ENCODE results near the gene CPE. TPM values are rescaled to one million over a fixed set of nuclear protein-coding genes. Genes with fewer than 3 reads are reported as not detected.

Gene CPE
- total and polyA plus RNA-seq, 2 of the 4 experiments (the other 2 are of a cell fraction): 3.6 to 13.5 TPM

DNA sequence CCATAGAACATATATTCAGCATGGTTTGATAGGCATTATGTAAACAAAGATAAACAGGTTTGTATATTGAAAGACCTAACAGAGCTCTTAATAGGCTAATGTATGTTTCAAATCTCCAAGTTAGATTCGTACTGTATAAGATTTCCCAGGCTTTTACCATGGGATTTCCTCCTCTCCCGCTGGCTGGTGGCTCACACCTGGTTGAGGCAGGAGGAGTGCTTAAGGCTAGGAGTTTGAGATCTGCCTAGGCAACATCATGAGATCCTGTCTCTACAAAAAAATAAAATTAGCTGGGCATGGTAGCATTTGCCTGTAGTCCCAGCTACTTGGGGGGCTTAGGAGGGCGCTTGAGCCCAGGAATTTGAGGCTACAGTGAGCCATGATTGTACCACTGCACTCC, 5.4 kb downstream of the CPE start:
- Histone ChIP-seq H2BK5ac (ENCODE audit: low read depth, low read length, poor library complexity, severe bottlenecking) (no peak overlapping the region), H2AK5ac (ENCODE audit: low read depth, low read length) (no peak overlapping the region), H3K23ac (ENCODE audit: low read depth, low read length) (no peak overlapping the region), H4K8ac (ENCODE audit: low read depth in 2 of 2, low read length in 2 of 2) (no peak overlapping the region), H2AFZ (replicated peaks; ENCODE audit: low read length, poor library complexity) (no peak overlapping the region), H3K9me3 (ENCODE audit: control insufficient read depth, insufficient read depth, low read length) (no peaks in the 10 kb centered on the region), H4K91ac (ENCODE audit: insufficient read depth, low read depth, low read length) (no peak overlapping the region), H3K56ac (ENCODE audit: extremely low read depth, insufficient read depth, low read length) (no peak overlapping the region), H3K18ac (ENCODE audit: low read depth, low read length) (no peak overlapping the region), H4K5ac (ENCODE audit: low read depth, low read length) (no peak overlapping the region), H4K20me1 (ENCODE audit: insufficient read depth, low read length) (no peaks in the 10 kb centered on the region), H3K4me1 (ENCODE audit: control insufficient read depth, insufficient read depth, low read length) (no peaks in the 10 kb centered on the region), H3K14ac (replicated peaks; ENCODE audit: low read depth, low read length) (no peak overlapping the region), H3K27me3 (ENCODE audit: control insufficient read depth, insufficient read depth, low read length) (peaks cover 2% of the 10 kb centered on the region; the same call in 1 of the 2 replicates), H3K4ac (ENCODE audit: low read depth, low read length) (no peak overlapping the region), H3K79me1 (ENCODE audit: low read depth in 1 of 2, low read length in 2 of 2) (no peaks in the 10 kb centered on the region), H3K4me2 (ENCODE audit: low read depth, low read length) (no peak overlapping the region), H3K27ac (ENCODE audit: insufficient read depth, low read length) (no peak overlapping the region), H3K4me3 (ENCODE audit: insufficient read depth, low read depth, low read length) (no peak overlapping the region), H2AK9ac (replicated peaks; ENCODE audit: low read depth, low read length, poor library complexity) (no peak overlapping the region), H3K36me3 (ENCODE audit: control insufficient read depth, insufficient read depth, low read length) (no peaks in the 10 kb centered on the region), H2BK120ac (ENCODE audit: low read depth, low read length) (no peak overlapping the region), H2BK20ac (ENCODE audit: low read depth, low read length) (no peak overlapping the region), H3K9ac (ENCODE audit: low read depth, low read length) (no peak overlapping the region), H3K9me1 (ENCODE audit: insufficient read depth, low read length) (no peaks in the 10 kb centered on the region), H2BK15ac (ENCODE audit: low read depth, low read length) (no peak overlapping the region)
- no peak for TF ChIP-seq SMC3 (IDR thresholded peaks at IDR 0.05; ENCODE audit: low read depth, low read length)
- no peak for TF ChIP-seq NFE2L2 (IDR thresholded peaks at IDR 0.05; ENCODE audit: low read depth, low read length)
- TF ChIP-seq RCOR1 (IDR thresholded peaks at IDR 0.05; ENCODE audit: insufficient replicate concordance, low read length): no peak
- TF ChIP-seq MAZ (IDR thresholded peaks at IDR 0.05; ENCODE audit: borderline replicate concordance, low read depth, low read length): no peak
- no peak for TF ChIP-seq POLR2A (IDR thresholded peaks at IDR 0.05; ENCODE audit: low read depth, low read length)
- TF ChIP-seq MXI1 (IDR thresholded peaks at IDR 0.05; ENCODE audit: borderline replicate concordance, low read depth, low read length): no peak
- TF ChIP-seq CHD1 (IDR thresholded peaks at IDR 0.05; ENCODE audit: low read depth, low read length): no peak
- no peak for TF ChIP-seq MAFK (IDR thresholded peaks at IDR 0.05; ENCODE audit: low read depth, low read length)
- no peak for TF ChIP-seq RAD21 (IDR thresholded peaks at IDR 0.05; ENCODE audit: low read length)
- ChIA-PET CTCF (interaction anchor here (0.5 to 1.3 kb wide), 2 partner anchors 18 to 281 kb away, joined by 3 read pairs; no protein-coding TSS in a partner anchor), POLR2A (ENCODE audit: unreplicated experiment) (no interaction called here)
- DNase-seq: no peak
- BruUV-seq (replicated peaks): no TSS peak
- ATAC-seq (ENCODE audit: low read depth): no peak
- intact Hi-C loops (cut with micrococcal nuclease): no loop called here
- in situ Hi-C loops (cut with MboI; ENCODE audit: low sequenced_read_pairs): no loop called here
- WGBS, 2 experiments (ENCODE audit: extremely low coverage in 2 of 2, insufficient read length in 1 of 2): no CpG with 5 or more reads among the region's 3 CpGs
- dilution Hi-C loops (cut with HindIII; ENCODE audit: low sequenced_read_pairs, unreplicated experiment): no loop called here
